NT2/D1 (cell line): ENCODE results near the gene EXOC2.

Experiments
- SUZ12 ChIP-seq: IDR thresholded peaks from 2 replicates; pipeline ENCODE4 v1.6.1; 2011; ENCODE audit not compliant: insufficient read length, insufficient read depth; ENCODE audit errors: extremely low read depth
- YY1 ChIP-seq: IDR thresholded peaks from 2 replicates; pipeline ENCODE4 v1.6.1; 2011; ENCODE audit not compliant: insufficient read length, insufficient read depth

GRCh38 chr6:489762-490161 is 203.2 kb downstream of the EXOC2 start:
- TF ChIP-seq SUZ12, result no peak
- no peak for TF ChIP-seq YY1
